Kidney capillary endothelial cell (primary cell): ENCODE results near the gene COMMD2.

ENCODE experiments used
- DNase-seq: peaks from one replicate; pipeline ENCODE4 v3.0.0-alpha.2; 2018; ENCODE audit warnings: low spot score

The COMMD2 gene

DNA sequence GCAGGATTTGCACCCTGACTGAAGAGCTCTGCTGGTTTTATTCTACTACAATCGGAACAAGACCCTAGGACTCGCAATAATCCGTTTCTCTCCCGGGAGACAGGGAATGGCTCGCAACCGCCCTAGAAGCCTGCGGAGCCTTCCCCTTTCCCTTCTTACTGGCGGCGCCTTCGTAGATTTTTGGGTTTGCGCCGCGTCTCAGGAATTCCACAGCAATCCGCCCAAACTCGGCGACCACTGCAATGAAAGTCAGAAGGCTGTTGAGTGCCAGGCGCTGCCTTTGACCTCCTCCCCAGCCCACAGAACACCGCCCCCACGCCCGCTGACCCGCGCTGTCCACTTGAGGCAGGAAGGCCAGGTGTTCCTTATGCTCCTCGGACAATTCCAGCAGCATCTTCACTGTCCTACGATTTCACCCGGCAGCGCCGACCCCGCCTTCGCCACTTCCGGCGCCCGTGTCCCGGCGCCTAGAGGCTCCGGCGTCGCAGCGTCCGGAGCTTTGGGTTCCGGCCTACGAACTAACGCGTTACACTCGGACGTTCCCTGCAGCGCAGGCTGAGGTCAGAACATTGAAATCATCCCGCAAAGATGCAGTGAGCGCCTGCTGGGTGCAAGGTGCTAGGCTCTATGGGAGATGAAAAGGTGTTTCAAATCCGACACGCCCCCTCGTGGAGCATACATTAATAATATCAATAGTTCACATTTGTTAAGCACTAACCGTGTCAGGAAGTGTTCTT, at the start of gene COMMD2:
Gene COMMD2 (minus strand): TSS at position 439 of the 737 bp plus-strand sequence. CDS start 45 bp downstream, at position 394.
- peak; percentile 83 for DNase-seq

DNA sequence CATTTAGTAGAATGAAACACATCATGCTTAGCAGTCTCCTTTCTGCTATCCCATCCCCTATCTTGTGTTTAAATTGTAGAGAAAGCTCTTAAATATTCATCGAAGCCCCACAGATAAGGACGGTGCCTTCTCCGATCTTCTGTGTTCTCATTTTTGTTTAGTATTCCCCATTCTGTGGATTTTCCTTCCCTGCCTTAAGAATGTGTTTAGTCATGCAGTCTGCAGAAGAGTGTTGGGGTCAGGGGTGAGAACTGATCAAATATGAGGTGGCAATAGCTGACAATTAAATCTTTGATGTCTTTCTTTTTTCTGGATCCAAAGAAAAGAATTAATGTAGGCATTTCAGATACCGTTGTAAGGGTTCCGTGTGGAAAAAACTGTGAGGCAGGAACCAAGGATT, 49.4 kb upstream of the COMMD2 start:
- DNase-seq: no peak

DNA sequence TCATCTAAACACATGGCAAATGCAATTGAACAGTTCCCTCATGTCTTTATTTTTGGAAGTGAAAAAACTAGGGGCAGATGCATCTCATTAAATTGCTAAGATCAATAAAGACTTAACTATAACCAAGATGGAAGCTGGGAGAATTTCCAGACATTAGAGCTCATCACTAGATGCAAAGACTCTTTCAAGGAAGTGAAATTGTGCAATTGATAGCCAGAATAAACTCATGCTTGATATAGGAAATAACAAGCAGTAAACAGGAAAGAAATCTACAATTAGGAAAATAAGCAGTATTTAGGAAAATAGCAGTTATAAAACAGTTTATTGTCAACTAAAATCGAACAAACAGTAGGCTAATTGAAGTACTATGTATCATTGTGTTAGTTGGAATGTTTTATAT, 48.9 kb upstream of the COMMD2 start:
- DNase-seq: no peak

DNA sequence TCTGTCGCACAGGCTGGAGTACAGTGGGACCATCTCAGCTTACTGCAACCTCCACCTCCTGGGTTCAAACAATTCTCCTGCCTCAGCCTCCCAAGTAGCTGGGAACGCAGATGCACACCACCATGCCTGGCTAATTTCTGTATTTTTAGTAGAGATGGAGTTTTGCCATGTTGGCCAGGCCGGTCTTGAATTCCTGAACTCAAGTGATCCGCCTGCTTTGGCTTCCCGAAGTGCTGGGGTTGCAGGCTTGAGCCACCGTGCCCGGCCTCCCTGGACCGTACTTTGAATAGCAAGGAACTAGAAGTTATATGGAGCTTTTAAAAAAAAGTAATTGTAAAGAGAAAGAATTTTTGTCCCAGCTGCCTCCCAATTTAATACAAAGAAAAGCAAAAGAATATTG, 48.4 kb upstream of the COMMD2 start:
- DNase-seq: no peak

DNA sequence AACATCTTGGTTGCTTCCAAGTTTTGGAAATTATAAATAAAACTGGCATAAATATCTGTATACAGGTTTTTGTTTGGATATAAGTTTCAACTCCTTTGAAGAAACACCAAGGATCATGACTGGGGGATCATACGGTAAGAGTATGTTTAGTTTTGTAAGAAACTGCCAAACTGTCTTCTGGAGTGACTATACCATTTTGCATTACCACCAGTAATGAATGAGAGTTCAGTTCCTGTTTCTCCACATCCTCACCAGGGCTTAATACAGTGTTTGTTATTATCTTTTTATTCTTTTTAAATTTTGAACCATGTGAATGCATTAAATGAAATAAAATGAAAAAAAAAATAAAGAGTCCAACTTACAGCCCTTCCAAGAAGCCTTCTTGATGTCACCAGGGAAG, 43.7 kb upstream of the COMMD2 start:
- no peak for DNase-seq

DNA sequence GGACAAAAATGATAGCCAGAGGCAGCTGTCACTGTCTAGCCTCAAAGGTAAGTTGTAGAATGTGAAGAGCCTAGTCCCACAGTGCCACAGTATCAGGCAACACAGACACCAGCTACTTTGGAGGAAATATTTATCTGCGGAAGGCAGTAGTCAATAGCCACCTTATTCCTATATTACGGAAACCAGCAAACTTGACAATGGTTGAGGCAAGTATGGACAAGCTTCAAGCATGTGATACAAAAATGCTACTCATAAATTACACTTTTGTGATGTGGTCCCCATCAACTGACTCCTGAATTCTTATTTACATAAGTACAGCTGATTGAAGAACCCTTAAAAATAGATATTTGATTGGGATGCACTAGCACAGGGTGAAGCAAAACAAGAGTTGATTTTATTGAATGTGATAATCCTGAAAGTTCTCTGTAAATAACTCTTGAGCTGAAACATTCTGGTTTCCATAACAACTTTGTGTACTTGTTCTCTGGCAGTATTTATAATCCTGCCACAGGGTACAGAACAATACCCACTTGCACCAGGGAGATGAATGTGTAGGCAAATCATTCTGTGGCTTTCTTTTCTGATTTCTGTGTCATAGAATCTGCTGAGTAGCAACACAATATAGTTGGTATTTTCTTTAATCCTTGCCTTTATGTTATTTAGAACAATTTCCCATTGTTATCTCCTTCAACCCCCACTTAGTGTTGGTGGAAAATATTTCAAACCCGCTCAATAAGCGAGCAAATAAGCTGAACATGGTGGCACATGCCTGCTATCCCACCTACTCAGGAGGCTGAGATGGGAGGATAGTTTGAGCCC, 40.4 kb upstream of the COMMD2 start, which contains the start of gene ANKUB1:
Gene ANKUB1 (minus strand): TSS at position 103 of the 819 bp plus-strand sequence. CDS start 188 bp downstream, outside the sequence.
- DNase-seq: no peak

DNA sequence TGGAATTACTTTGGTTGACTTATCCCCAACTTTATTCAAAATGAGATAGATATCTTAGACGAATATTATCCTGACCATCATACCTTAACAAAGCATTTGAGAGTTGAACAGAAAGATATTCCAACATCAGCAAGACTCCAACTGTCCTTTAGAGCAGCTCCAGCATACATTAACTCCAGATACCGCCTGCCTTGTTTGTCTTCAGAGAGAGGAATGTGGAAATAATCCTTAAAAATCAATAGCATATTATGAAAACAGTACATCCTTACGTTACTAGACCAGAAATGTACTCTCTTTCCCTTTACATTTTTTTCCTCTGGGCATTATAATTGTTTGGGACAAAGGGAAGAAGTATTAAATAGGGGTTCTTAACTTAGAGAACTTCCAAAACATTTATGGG, 38.4 kb upstream of the COMMD2 start:
- no peak for DNase-seq

DNA sequence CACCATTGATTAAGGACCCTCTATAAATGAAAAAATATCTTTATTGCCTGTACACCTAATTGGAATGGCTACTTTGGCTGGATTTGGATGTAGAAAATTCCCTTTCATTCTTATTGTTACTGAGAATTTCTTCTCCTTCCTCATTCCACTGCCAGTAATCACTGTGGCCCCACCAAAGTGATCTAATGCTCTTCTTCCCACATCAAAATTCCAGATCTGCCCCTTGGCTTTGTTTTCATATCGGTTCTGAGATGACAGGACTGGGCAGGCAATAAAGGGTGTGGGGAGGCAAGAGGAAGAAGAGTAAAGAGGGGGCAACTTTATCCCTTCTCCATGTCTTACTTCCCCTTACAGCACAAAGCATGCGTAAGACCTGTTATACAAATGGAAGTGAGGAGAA, 38.0 kb upstream of the COMMD2 start:
- DNase-seq: no peak

DNA sequence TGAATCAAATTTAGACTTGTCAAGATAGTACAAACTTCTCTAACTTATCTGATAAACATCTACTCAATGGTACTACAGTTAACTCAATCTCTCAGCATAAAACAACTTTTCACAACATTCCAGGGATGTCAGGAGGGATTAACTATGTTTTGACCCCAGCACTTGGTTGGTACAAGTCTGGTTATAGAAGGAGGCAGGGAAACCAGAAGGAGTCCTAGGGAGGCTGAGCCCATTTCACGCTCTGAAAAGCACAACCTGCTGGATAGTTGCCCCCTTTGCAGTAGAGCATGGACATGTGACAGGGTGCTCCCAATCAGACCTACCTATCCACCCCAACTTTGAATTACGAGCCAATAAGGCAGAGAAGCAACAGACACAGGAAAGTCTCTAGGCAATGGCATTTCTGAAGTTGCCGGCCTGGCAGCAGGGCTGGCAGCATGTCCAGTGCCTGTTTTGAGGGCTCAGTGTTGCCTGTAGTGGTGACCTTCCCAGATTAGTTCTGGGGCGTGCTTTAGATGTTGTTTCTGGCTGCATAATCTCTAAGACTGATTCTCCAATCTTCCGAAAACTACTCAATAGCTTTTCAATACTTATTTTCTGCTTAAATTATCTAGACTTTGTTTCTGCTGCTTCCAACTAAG, 31.9 kb upstream of the COMMD2 start:
- no peak for DNase-seq

DNA sequence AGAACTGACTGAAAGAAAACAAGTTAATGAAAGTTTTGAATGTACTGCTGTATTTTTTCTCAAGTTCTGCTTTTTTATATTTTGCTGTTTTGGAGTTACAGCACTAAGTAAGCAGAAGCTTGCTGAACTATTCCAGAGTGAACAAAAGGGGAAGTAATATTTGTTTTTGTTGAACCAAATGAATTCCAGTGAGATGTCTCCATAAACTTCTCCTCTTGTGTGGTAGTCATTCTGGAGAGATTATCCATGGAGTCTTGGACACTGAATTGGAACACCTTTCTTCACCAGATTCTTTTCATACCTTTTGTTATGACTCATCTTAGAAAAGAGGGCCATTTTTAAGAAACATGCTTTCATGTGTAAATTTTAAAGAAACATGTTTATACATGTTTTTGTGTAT, 31.3 kb upstream of the COMMD2 start:
- no peak for DNase-seq

DNA sequence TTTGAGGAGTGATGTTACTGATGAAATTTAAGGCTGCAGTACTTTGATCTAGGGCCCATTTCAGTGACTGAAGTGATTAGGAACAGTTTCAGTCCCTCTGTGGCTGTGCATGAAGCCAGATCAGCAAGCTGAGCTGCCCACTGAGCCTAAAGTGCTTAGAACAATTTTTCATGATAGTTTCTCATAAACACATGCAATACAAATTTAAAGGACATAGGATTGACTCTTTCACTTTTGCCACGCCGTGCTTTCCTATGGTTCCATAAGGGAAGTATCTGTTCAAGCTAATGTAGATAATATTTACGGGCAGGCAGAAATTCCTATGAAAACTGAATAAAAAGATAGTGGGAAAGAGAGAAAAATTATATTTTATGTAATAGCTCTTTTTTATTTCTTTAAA, 29.5 kb upstream of the COMMD2 start:
- no peak for DNase-seq

DNA sequence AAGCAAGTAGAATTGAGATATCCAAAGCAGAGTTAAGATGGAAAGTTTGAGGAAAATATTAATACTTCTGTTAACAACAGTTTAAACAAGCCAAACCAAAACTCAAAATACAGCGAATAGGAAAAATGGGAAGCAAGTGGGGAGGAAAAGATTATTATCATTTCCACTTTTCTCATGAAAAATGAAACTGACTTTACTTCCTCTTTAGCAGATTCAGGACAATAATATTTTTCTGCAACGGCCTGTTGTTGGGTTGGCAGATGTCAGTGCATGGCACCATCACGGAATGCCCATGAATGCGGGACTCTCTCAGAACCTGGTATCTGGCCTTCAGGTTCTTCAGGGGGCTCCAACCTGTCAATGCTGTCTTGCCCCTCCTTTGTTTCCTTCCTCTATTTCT, 28.9 kb upstream of the COMMD2 start:
- no peak for DNase-seq

DNA sequence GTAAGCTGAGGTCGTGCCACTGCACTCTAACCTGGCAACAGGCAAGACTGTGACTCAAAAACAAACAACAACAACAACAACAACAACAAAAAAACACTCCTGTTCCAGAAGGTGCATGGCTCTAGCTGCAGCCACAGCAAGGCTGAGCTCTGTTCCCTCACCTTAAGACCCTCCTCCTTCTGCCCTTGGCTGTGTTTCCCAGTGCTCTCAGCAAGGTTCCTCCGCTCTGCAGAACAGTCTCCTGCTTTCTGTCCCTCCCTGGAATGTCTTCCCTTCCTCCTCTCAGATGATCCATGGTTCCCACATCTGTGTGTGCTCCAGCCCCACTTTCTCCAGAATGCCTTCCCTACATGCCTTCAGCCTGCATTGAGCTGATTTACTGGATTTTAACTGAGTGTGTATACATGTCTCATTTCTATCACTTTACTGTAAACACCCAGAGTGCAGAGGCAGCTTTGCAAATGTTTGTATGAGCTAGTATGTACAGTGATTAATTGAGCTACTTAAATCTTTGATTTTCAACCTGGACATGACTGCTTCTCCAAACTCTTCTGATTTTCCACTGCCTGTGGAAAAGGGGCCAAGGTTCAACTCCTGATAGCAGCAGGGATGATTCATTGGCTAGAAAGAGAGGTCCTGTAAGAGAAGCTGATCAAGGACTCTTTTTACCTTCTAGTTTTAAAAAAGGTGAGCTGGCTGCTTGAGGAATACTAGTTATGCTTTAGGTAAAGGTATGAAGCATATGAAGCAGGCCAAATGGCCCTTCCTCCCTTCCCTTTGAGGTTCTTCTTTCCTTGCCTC, 25.3 kb upstream of the COMMD2 start:
- no peak for DNase-seq

DNA sequence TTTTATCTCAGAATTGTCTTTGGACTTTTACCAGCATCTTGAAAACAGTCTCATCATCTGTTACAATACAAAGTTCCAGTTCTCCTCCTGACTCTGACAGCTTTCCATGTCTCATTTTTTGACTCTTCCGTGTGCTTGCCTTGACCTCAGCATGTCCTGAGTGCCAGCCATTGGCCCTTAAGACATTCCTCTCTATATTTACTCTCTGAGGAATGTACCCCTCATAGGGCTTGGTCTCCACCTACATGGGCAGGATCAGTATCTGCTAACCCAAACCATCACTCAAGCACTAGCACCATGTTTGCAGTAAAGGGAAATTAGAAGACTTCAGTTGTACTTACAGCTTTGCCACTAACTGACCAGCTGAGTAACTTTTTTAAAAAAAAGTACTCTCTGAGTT, 23.9 kb upstream of the COMMD2 start:
- no peak for DNase-seq

DNA sequence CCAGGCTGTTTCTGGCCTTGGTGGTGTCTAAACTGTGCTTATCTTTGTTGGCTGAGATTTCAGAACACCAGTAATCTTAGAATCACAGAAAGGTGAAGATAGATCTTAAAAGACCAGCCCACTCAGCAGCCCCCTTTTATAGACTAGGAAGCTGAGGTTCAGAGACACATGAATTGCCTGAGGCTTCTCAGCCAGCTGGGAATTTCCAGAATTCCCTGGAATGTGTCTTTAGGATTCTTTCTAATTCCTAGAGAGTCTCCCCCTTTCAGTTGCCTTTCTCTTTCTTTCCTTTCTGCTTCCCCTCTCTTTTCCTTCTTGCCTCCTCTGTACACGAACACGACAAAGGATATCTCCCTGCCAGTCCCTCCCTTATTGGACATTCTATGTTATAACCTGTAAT, 20.6 kb upstream of the COMMD2 start:
- no peak for DNase-seq

DNA sequence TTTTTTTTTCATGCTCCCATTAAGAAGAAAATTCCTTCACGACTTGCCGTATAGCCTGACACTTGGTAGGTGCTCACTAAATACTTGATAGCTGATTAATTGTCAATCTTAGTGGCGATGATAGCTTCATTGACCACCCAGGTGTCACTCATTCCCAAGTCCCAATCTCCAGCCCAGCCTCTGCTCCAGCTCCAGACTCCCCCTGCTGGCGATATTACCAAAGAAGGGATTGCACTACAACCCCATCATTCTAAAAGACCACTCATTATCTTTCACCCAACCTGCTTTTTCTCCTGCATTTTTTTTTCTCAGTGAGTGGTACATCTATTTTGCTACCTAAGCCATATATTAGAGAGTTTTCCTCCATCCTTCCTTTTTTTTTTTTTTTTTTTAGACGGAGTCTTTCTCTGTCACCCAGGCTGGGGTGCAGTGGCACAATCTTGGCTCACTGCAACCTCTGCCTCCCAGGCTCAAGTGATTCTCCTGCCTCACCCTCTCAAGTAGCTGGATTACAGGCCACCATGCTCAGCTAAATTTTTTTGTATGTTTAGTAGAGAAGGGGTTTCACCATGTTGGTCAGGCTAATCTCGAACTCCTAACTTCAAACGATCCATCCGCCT, 19.5 kb upstream of the COMMD2 start:
- DNase-seq: peak; percentile 36

DNA sequence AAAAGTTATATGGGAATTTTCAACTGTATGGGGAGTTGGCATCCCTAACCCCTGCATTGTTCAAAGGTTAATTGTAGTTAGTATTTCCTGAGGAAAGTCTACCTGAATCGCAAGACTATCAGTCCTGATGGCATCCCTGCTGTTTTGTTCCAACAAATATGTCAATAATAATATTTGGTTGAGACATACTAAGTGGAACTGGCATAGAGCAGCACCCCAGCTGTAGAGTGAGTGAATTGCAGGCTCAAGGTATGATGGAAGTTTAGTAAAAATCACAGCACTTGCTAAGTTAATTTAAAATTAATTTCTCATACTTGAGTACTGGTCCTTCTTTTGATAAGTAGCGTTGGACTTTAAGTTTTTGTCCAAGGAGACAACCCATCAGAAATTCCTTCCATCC, 18.0 kb upstream of the COMMD2 start:
- DNase-seq: no peak

DNA sequence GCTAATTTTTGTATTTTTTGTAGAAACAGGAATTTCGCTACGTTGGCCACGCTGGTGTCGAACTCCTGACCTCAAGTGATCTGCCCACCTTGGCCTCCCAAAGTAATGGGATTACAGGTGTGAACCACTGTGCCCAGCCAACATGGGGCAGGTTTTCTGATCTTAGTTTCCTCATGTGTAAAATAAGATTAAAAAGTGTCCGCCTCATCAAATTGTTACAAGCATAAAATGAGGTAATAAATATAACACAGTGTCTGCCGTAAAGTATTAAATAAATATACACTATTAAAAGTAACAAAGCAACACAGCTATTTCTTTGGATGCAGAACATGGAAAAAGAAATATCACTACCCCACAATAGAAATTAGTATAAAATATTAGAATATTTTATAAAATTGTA, 16.4 kb upstream of the COMMD2 start:
- DNase-seq: no peak

DNA sequence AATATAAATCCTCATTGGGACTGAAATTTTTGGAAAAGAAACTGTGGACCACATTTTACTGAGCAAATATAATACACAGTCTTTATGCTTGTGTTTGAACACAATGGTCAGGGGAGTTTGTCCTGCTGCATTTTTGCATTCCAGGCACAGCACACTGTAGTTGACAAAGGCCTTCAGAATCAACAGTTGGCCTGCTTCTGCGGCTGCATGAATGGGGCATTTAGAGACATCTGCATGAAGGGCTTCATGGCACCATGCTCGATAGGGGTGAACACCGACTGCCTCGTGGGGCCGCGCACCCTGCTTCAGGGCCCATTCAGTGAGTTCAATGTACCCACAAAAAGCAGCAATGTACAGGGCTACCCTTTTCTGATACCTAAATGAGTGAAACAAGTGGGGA, 15.4 kb upstream of the COMMD2 start:
- DNase-seq: no peak

DNA sequence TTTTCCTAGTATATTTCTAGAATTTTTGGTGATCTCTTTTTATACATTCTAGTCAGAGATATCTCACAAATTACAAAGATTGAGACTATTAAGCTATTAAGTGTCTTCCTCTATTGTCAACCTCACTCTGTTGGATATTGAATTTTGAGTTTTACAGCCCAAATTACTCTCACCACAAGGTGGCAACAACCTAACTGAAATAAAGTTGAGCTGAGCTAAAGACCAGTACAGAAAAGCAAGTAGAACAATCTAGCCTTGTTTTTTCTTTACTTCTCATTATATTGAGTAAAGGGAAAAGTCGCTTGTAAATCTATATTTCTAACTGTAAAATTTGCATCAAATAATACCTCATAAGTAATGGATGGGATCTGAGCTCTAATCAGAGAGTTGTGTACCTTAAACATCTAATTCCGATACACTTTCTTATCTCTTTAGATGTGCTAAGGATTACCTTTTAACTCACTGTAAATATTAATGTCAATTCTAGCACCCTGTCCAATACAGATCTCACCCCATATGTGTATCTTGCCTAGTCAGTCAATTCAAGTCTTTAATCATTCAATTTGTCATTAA, 13.6 kb upstream of the COMMD2 start:
- no peak for DNase-seq

DNA sequence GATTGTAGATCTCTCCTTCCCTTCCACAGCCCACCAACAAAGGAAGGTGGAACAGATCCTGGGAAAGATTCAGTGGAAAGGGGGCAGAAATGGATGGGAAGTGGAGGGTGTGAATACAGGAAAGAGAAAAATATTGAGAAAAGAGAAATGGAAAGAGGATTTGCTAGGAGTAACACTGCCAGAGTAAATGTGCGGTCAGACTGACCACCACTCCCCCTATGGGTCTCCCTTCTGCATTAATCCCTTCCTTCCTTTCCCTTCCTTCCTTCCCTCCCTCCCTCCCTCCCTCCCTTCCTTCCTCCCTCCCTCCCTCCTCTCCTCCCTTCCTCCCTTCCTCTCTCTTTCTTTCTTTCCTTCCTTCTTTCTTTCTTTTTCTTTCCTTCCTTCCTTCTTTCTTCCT, 12.0 kb upstream of the COMMD2 start:
- DNase-seq: no peak
